IMR-90 (cell line): ENCODE results near the gene TBC1D10A. TPM values are rescaled to one million over a fixed set of nuclear protein-coding genes. Genes with fewer than 3 reads are reported as not detected.
A peak's percentile ranks its signal among the peaks of the same experiment; 100 is the strongest.

ENCODE experiments used
- ATAC-seq: fragments of 200-7000 bp; cut with Tn5 transposase; 2 replicates; pipeline ENCODE4 v1.9.1; 2020; ENCODE audit warnings: low read depth, mild to moderate bottlenecking, moderate library complexity
- BruUV-seq: library from RNA; stranded (reverse); fragments of 400-500 nt; replicated peaks from 2 replicates; lab custom pipeline; 2021; lab: Mats Ljungman, UMichigan
- CTCF ChIA-PET: fragments of 300-600 bp; formaldehyde crosslinking; extraction: SDS; loops from one replicate; lab custom pipeline; 2021; ENCODE audit warnings: antibody characterized with exemption; lab: Yijun Ruan, JAX
- POLR2A ChIA-PET: fragments of 300-600 bp; sonication (Branson Sonifier 250); formaldehyde crosslinking; loops from one replicate; lab custom pipeline; 2022; ENCODE audit warnings: antibody characterized with exemption; ENCODE audit not compliant: unreplicated experiment; lab: Charles Lee
- DNase-seq: peaks from one replicate; pipeline ENCODE4 v3.0.0; 2013
- H2AFZ ChIP-seq: replicated peaks from 2 replicates; pipeline ENCODE3; 2013; ENCODE audit warnings: low read length, mild to moderate bottlenecking; ENCODE audit not compliant: poor library complexity
- H2AK5ac ChIP-seq: 2 replicates; pipeline ENCODE4 v1.6.1; 2013; ENCODE audit warnings: low read depth, low read length, inconsistent platforms
- H2AK9ac ChIP-seq: replicated peaks from 2 replicates; pipeline ENCODE3; 2013; ENCODE audit warnings: mild to moderate bottlenecking, low read depth, low read length, moderate library complexity; ENCODE audit not compliant: poor library complexity
- H2BK120ac ChIP-seq: 2 replicates; pipeline ENCODE4 v1.6.1; 2013; ENCODE audit warnings: low read depth, low read length, inconsistent platforms
- H2BK15ac ChIP-seq: 3 replicates; pipeline ENCODE4 v1.6.1; 2013; ENCODE audit warnings: low read depth, low read length, inconsistent platforms
- H2BK20ac ChIP-seq: 2 replicates; pipeline ENCODE4 v1.6.1; 2013; ENCODE audit warnings: low read depth, mild to moderate bottlenecking, inconsistent platforms, low read length, moderate library complexity
- H2BK5ac ChIP-seq: 2 replicates; pipeline ENCODE4 v1.6.1; 2013; ENCODE audit warnings: mild to moderate bottlenecking, low read depth, low read length, inconsistent platforms; ENCODE audit not compliant: poor library complexity, severe bottlenecking
- H3K14ac ChIP-seq: replicated peaks from 2 replicates; pipeline ENCODE4 v1.6.1; 2013; ENCODE audit warnings: low read depth, low read length, inconsistent platforms
- H3K18ac ChIP-seq: 2 replicates; pipeline ENCODE4 v1.6.1; 2013; ENCODE audit warnings: low read depth, low read length, control low read depth
- H3K23ac ChIP-seq: 2 replicates; pipeline ENCODE4 v1.6.1; 2013; ENCODE audit warnings: low read depth, low read length, inconsistent platforms
- H3K27ac ChIP-seq: 2 replicates; pipeline ENCODE4 v1.5.1; 2013; ENCODE audit warnings: mild to moderate bottlenecking, control low read depth, low read length; ENCODE audit not compliant: insufficient read depth
- H3K27me3 ChIP-seq: 2 replicates; pipeline ENCODE4 v1.6.1; 2013; ENCODE audit warnings: low read length; ENCODE audit not compliant: control insufficient read depth, insufficient read depth
- H3K36me3 ChIP-seq: 2 replicates; pipeline ENCODE4 v1.6.1; 2013; ENCODE audit warnings: low read length, mixed read lengths; ENCODE audit not compliant: control insufficient read depth, insufficient read depth
- H3K4ac ChIP-seq: 2 replicates; pipeline ENCODE4 v1.6.1; 2013; ENCODE audit warnings: low read depth, low read length, inconsistent platforms
- H3K4me1 ChIP-seq: 2 replicates; pipeline ENCODE4 v1.6.1; 2013; ENCODE audit warnings: low read length, mixed read lengths; ENCODE audit not compliant: control insufficient read depth, insufficient read depth
- H3K4me2 ChIP-seq: 2 replicates; pipeline ENCODE4 v1.6.1; 2013; ENCODE audit warnings: low read depth, mild to moderate bottlenecking, control low read depth, low read length, moderate library complexity
- H3K4me3 ChIP-seq: 2 replicates; pipeline ENCODE4 v1.5.1; 2013; ENCODE audit warnings: low read depth, mild to moderate bottlenecking, control low read depth, low read length, moderate library complexity; ENCODE audit not compliant: insufficient read depth
- H3K56ac ChIP-seq: 2 replicates; pipeline ENCODE4 v1.6.1; 2013; ENCODE audit warnings: low read length, inconsistent platforms; ENCODE audit not compliant: insufficient read depth; ENCODE audit errors: extremely low read depth
- H3K79me1 ChIP-seq, 2 experiments: 2 replicates each; pipeline ENCODE4 v1.6.1; 2013; ENCODE audit warnings: low read length in 2 of 2, inconsistent platforms in 1 of 2, low read depth in 1 of 2
- H3K9ac ChIP-seq: 2 replicates; pipeline ENCODE4 v1.6.1; 2013; ENCODE audit warnings: low read depth, low read length, control low read depth
- H3K9me1 ChIP-seq: 2 replicates; pipeline ENCODE4 v1.6.1; 2013; ENCODE audit warnings: low read length, inconsistent platforms; ENCODE audit not compliant: insufficient read depth
- H3K9me3 ChIP-seq: 2 replicates; pipeline ENCODE4 v1.6.1; 2013; ENCODE audit warnings: low read length; ENCODE audit not compliant: control insufficient read depth, insufficient read depth
- H4K20me1 ChIP-seq: 2 replicates; pipeline ENCODE4 v1.6.1; 2013; ENCODE audit warnings: low read length, inconsistent platforms; ENCODE audit not compliant: insufficient read depth
- H4K5ac ChIP-seq: 2 replicates; pipeline ENCODE4 v1.6.1; 2013; ENCODE audit warnings: mild to moderate bottlenecking, low read depth, low read length, control low read depth
- H4K8ac ChIP-seq, 2 experiments: 2 replicates each; pipeline ENCODE4 v1.6.1; 2013; ENCODE audit warnings: low read depth in 2 of 2, low read length in 2 of 2, control low read depth in 1 of 2, inconsistent platforms in 1 of 2
- H4K91ac ChIP-seq: 2 replicates; pipeline ENCODE4 v1.6.1; 2013; ENCODE audit warnings: low read depth, low read length, inconsistent platforms; ENCODE audit not compliant: insufficient read depth
- BHLHE40 ChIP-seq: fragments of 150-350 bp; IDR thresholded peaks from 2 replicates; pipeline ENCODE4 v1.6.1; 2016; ENCODE audit warnings: mild to moderate bottlenecking, low read depth, low read length
- CEBPB ChIP-seq: IDR thresholded peaks from 2 replicates; pipeline ENCODE4 v1.6.1; 2012; ENCODE audit warnings: low read depth, low read length, improper control_type of control experiment
- CHD1 ChIP-seq: IDR thresholded peaks from 2 replicates; pipeline ENCODE4 v1.6.1; 2012; ENCODE audit warnings: low read depth, low read length, improper control_type of control experiment
- ELK1 ChIP-seq: fragments of 150-350 bp; IDR thresholded peaks from 2 replicates; pipeline ENCODE4 v1.6.1; 2016; ENCODE audit warnings: low read depth, mild to moderate bottlenecking, low read length, moderate library complexity, borderline replicate concordance
- MAFK ChIP-seq: IDR thresholded peaks from 2 replicates; pipeline ENCODE4 v1.6.1; 2012; ENCODE audit warnings: low read depth, low read length, improper control_type of control experiment
- MAZ ChIP-seq: IDR thresholded peaks from 2 replicates; pipeline ENCODE4 v1.6.1; 2012; ENCODE audit warnings: low read depth, mild to moderate bottlenecking, low read length, improper control_type of control experiment, moderate library complexity, borderline replicate concordance
- MXI1 ChIP-seq: IDR thresholded peaks from 2 replicates; pipeline ENCODE4 v1.6.1; 2012; ENCODE audit warnings: low read depth, mild to moderate bottlenecking, low read length, moderate library complexity, borderline replicate concordance
- NFE2L2 ChIP-seq: fragments of 150-350 bp; IDR thresholded peaks from 2 replicates; pipeline ENCODE4 v1.6.1; 2016; ENCODE audit warnings: low read depth, mild to moderate bottlenecking, low read length
- POLR2A ChIP-seq: IDR thresholded peaks from 2 replicates; pipeline ENCODE4 v1.6.1; 2012; ENCODE audit warnings: mild to moderate bottlenecking, low read depth, low read length
- RAD21 ChIP-seq: IDR thresholded peaks from 2 replicates; pipeline ENCODE4 v1.6.1; 2012; ENCODE audit warnings: low read length, improper control_type of control experiment
- RCOR1 ChIP-seq: IDR thresholded peaks from 2 replicates; pipeline ENCODE4 v1.6.1; 2012; ENCODE audit warnings: mild to moderate bottlenecking, low read length, improper control_type of control experiment; ENCODE audit not compliant: insufficient replicate concordance
- RFX5 ChIP-seq: IDR thresholded peaks from 2 replicates; pipeline ENCODE4 v1.8.0; 2012; ENCODE audit warnings: low read depth, mild to moderate bottlenecking, low read length, moderate library complexity
- SMC3 ChIP-seq: fragments of 150-350 bp; IDR thresholded peaks from 2 replicates; pipeline ENCODE4 v1.6.1; 2016; ENCODE audit warnings: low read depth, mild to moderate bottlenecking, antibody characterized with exemption, low read length, moderate library complexity
- WGBS, 2 experiments: methylation state at CpG; one replicate each; pipeline versions ENCODE4 v1.1.5 to v1.1.7; 2013; ENCODE audit warnings: missing lambda C conversion rate in 2 of 2; ENCODE audit not compliant: insufficient read length in 1 of 2; ENCODE audit errors: extremely low coverage in 2 of 2; 5-methylcytosine and 5-hydroxymethylcytosine counted together
- dilution Hi-C: fragments of 300-500 bp; cut with HindIII; formaldehyde crosslinking; loops from one replicate; pipeline ENCODE4 v1.14.3; 2018; ENCODE audit warnings: low sequenced_read_pairs; ENCODE audit not compliant: unreplicated experiment
- in situ Hi-C: fragments of 300-500 bp; cut with MboI; formaldehyde crosslinking; loops from 3 replicates; pipeline ENCODE4 v1.14.3; 2019; ENCODE audit warnings: low sequenced_read_pairs, inconsistent platforms, mixed read lengths
- intact Hi-C: fragments of 100-400 bp; cut with micrococcal nuclease; formaldehyde crosslinking; loops from 2 replicates; pipeline ENCODE4 v1.10.0; 2022
- polyA plus RNA-seq, 3 experiments: library from polyadenylated mRNA; depleted of rRNA; stranded (reverse); fragments of >200 nt; gene quantifications; 2 replicates each; pipeline ENCODE4 v1.2.3, GENCODE V29; 2012; ENCODE audit warnings: low replicate concordance in 1 of 3
- total RNA-seq: library from RNA; depleted of rRNA; stranded (reverse); fragments of >200 nt; gene quantifications from 2 replicates; pipeline ENCODE4 v1.2.3, GENCODE V29; 2012
- TF ChIP-seq, protein P1 (sequence below): conservative IDR thresholded peaks from 2 replicates; pipeline ENCODE4 v1.5.1; 2012; ENCODE audit warnings: mild to moderate bottlenecking, low read depth, low read length, improper control_type of control experiment

Gene TBC1D10A
- total and polyA plus RNA-seq, 2 of the 4 experiments (the other 2 are of a cell fraction): 16.3 to 33.1 TPM

DNA sequence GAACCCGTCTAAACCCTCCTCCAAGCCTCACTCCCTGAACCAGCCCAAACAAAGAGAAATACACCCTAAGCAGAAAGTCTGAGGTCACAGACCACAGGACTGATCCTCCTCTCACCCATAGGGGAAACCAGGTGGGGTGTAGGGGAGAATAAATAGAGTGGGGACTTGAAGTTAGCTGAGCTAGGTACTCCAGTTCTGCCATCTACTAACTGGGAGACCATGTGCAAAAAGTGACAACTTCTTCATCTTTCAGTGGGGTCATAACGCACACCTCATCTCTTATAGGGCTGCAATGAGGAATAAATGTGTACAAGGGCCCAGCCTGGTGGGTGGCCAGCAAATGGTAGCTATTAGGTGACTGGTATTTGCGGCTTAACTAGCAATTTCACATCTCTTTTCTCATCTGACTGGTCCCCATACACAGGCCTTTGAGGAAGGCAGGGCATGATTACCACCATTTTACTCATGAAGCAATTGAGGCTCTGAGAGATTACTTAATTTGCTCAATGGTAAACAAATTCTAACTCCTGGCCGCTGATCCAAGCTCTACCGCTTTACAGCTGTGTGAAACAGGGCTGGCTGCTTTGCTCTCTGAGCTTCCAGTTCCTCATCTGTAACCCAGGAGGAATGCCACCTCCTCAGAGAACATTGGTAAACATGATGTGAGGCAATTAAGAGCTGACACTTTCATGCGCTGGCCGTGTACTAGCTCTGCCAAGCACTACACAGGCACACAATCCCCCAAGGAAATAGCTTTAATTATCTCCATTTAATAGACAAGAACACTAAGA, 16.6 kb downstream of the TBC1D10A start:
- Histone ChIP-seq H3K4me2 (peak overlapping the region; percentile 22; the same call in 1 of the 2 replicates), H3K27ac (peak overlapping the region; percentile 35; the same call in 1 of the 2 replicates), H3K27me3 (no peaks in the 10 kb centered on the region), H3K36me3 (no peaks in the 10 kb centered on the region), H4K5ac (no peak overlapping the region), H2AFZ (no peak overlapping the region), H2BK20ac (no peak overlapping the region), H3K4ac (no peak overlapping the region), H2BK120ac (no peak overlapping the region), H3K9ac (no peak overlapping the region), H2AK5ac (peak overlapping the region; percentile 69; the same call in 1 of the 2 replicates), H2BK5ac (peak overlapping the region; percentile 17), H3K18ac (peak overlapping the region; percentile 8), H3K56ac (no peak overlapping the region), H3K4me1 (peaks cover 41% of the 10 kb centered on the region), H4K91ac (no peak overlapping the region), H3K23ac (no peak overlapping the region), H3K14ac (peak overlapping the region; percentile 40; the same call in 1 of the 2 replicates), H4K20me1 (peaks cover 73% of the 10 kb centered on the region), H3K4me3 (no peak overlapping the region), H3K9me1 (peaks cover 55% of the 10 kb centered on the region), H4K8ac (no peak overlapping the region), H3K9me3 (no peaks in the 10 kb centered on the region), H3K79me1 (peaks cover 39 to 92% of the 10 kb centered on the region in 2 experiments), H2AK9ac (no peak overlapping the region), H2BK15ac (no peak overlapping the region)
- POLR2A ChIA-PET: no interaction called here
- WGBS, 2 experiments: no CpG with 5 or more reads among the region's 7 CpGs
- TF ChIP-seq MXI1 (no peak), SMC3 (no peak), MAFK (no peak), POLR2A (no peak), ELK1 (no peak), RCOR1 (peak; percentile 15), NFE2L2 (no peak), BHLHE40 (0 out of 2 replicates have a peak, but pooled peaks have one; percentile 18), RFX5 (no peak), CEBPB (peak; percentile 58; the same call in 1 of the 2 replicates), RAD21 (no peak), MAZ (no peak; the same call in 1 of the 2 replicates), CHD1 (no peak)
- TF ChIP-seq, protein P1, sequence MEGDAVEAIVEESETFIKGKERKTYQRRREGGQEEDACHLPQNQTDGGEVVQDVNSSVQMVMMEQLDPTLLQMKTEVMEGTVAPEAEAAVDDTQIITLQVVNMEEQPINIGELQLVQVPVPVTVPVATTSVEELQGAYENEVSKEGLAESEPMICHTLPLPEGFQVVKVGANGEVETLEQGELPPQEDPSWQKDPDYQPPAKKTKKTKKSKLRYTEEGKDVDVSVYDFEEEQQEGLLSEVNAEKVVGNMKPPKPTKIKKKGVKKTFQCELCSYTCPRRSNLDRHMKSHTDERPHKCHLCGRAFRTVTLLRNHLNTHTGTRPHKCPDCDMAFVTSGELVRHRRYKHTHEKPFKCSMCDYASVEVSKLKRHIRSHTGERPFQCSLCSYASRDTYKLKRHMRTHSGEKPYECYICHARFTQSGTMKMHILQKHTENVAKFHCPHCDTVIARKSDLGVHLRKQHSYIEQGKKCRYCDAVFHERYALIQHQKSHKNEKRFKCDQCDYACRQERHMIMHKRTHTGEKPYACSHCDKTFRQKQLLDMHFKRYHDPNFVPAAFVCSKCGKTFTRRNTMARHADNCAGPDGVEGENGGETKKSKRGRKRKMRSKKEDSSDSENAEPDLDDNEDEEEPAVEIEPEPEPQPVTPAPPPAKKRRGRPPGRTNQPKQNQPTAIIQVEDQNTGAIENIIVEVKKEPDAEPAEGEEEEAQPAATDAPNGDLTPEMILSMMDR: no peak
- in situ Hi-C loops (no loop called here), intact Hi-C loops (no loop called here), dilution Hi-C loops (no loop called here)
- DNase-seq (peak; percentile 72), ATAC-seq (peak; percentile 52)
- no TSS peak for BruUV-seq
- CTCF ChIA-PET: interaction anchor here (0.8 kb wide), 1 partner anchor 22 kb away, joined by 3 read pairs; no protein-coding TSS in a partner anchor
